Stimulated activated CD8-positive, alpha-beta memory T cell treated with anti-CD3 and anti-CD28 coated beads, Interleukin-15, amount 100 ng/mL, for 24 hours (primary cell): Measurements from ENCODE around the gene KIAA0408.
"Not testable (repeated sequence)": the region's sequence is repeated elsewhere in the genome, so short reads cannot be mapped to it uniquely, and the experiment has no call there.

Source experiments
- DNase-seq: peaks from one replicate; pipeline ENCODE4 v3.0.0-alpha.2; 2020; ENCODE audit warnings: low read depth

Gene KIAA0408

DNA sequence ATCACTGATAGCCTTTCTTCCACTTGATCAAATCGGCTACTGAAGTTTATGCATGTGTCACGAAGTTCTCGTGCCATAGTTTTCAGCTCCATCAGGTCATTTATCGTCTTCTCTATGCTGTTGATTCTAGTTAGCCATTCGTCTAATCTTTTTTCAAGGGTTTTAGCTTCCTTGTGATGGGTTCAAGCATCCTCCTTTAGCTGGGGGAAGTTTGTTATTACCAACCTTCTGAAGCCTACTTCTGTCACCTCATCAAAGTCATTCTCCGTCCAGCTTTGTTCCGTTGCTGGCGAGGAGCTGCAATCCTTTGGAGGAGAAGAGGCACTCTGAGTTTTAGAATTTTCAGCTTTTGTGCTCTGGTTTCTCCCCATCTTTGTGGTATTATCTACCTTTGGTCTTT lies 47.2 kb downstream of the KIAA0408 start:
- DNase-seq, result not testable (repeated sequence)
